VCaP (cell line): Measurements from ENCODE around the gene DNAH10.

Experiments used
- H3K27ac ChIP-seq: fragments of 450-650 bp; 2 replicates; pipeline ENCODE4 v1.5.1; 2017
- TF ChIP-seq, protein P1 (sequence below): fragments of 450-650 bp; conservative IDR thresholded peaks from 2 replicates; pipeline ENCODE4 v1.5.1; 2017; ENCODE audit warnings: mild to moderate bottlenecking, moderate library complexity

The DNAH10 gene

DNA sequence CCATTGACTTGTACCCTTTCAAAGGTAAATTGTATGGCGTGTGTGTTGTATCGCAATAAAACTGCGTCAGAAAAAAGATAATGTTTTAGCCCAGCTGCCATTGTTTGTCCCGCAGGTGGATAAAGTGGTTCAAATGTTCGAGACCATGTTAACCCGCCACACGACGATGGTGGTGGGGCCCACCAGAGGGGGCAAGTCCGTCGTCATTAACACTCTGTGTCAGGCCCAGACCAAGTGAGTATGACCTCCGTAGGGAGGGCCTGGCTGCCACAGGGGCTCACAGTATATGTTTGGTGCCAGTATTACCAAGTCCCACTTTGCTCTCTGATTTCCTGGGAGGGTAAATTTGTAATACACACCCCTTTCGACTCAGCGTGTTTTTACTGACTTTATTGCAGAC lies 96.9 kb downstream of the DNAH10 start:
- TF ChIP-seq, protein P1, sequence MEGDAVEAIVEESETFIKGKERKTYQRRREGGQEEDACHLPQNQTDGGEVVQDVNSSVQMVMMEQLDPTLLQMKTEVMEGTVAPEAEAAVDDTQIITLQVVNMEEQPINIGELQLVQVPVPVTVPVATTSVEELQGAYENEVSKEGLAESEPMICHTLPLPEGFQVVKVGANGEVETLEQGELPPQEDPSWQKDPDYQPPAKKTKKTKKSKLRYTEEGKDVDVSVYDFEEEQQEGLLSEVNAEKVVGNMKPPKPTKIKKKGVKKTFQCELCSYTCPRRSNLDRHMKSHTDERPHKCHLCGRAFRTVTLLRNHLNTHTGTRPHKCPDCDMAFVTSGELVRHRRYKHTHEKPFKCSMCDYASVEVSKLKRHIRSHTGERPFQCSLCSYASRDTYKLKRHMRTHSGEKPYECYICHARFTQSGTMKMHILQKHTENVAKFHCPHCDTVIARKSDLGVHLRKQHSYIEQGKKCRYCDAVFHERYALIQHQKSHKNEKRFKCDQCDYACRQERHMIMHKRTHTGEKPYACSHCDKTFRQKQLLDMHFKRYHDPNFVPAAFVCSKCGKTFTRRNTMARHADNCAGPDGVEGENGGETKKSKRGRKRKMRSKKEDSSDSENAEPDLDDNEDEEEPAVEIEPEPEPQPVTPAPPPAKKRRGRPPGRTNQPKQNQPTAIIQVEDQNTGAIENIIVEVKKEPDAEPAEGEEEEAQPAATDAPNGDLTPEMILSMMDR = no peak

DNA sequence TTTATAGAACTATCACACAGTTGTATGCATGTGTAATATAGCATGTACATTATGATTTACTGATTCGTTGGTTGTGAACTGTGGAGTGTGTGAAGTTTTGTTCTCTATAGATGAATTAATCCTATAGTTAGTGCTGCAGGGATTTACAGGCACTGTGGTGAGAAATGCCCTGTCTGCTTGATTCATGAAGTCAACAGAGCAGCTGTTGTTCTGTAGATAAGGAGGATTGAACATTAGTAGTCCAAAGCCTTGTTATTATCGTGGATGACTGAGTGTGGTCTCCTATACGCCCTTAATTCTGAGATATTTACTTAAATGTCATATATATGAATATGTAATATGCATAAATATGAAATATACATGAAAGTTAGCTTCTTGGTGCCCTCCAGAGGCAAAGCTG lies 98.3 kb downstream of the DNAH10 start:
- no peak overlapping the region for H3K27ac ChIP-seq
- TF ChIP-seq, protein P1 = no peak

More for the DNA sequence above, 96.9 kb downstream of the DNAH10 start:
- no peak overlapping the region for H3K27ac ChIP-seq

DNA sequence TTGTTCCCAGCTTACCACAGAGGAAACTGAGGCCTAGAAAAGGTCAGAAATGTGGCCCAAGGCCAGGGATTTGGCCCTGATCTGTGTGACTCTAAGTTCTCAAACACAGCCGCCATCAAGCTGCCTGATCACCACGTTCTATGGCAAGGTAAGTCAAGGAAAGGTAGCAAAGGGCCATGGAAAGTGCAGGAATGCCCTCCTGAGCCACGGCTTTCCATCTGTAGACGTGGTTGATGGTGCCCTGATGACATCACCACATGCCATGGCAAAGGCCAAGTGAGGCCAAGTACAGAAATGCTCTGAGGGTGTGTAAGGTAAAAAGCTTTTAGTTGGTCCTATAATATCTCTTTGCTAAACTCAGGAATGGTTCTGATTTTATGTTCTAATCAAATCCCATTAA lies 99.3 kb downstream of the DNAH10 start:
- H3K27ac ChIP-seq = no peak overlapping the region
- TF ChIP-seq, protein P1 = no peak

DNA sequence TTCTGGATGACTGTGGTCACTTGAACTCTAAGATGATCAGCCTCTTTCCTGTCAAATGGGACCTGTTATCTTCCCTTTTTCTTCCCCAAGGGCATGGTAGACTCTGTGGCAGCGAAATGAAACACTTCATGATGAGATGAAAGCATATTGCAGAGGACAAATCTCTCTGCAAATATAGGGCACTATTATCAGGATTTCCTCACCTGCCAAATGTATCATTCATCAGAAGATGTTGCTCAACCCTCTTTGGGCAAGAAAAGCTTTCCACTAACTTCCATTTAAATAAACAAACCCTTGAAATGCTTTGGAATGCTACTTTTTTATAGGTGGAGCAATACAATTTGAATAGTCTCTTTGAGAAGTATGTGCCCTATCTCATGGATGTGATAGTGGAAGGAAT lies 105.0 kb downstream of the DNAH10 start:
- H3K27ac ChIP-seq = no peak overlapping the region
- TF ChIP-seq, protein P1 = no peak

DNA sequence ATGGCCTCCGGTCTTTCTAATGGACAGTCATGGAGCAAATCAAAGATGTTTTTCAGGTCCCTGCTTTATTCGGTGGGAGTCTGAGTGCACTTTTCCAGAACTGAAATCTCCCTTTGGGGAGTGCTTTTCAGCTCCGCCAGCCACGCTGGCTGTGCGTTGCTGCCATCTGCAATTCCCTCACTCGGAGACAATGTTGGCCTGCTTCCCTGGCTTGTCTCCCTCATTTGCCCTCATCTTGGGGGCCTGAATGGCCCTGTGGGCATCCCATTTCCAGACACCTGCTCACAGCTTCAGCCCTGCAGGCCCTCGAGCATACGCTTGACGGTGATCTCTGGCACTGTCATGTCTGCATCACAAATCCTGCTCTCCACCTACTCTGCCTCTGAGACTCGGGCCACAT lies 106.7 kb downstream of the DNAH10 start:
- no peak overlapping the region for H3K27ac ChIP-seq
- TF ChIP-seq, protein P1 = no peak

DNA sequence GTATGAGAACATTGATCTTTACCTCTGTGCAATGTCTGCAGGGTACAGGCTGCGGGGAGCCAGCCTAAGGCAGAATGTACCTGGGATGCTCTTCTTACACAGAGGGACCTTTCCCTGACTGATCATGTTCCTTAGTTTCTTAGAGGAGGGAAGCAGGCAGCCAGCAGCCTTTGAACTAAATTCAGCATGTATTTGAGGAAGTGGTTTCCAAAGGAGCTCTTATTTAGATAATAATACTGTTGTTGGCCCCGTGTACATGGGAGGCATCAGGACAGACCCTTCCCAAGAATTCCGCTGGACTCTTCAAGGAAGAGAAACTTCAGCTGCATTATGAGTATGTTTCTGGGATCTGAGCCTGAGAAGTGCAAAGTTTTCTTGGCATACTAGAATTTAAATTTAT lies 111.7 kb downstream of the DNAH10 start:
- no peak overlapping the region for H3K27ac ChIP-seq
- TF ChIP-seq, protein P1 = no peak

DNA sequence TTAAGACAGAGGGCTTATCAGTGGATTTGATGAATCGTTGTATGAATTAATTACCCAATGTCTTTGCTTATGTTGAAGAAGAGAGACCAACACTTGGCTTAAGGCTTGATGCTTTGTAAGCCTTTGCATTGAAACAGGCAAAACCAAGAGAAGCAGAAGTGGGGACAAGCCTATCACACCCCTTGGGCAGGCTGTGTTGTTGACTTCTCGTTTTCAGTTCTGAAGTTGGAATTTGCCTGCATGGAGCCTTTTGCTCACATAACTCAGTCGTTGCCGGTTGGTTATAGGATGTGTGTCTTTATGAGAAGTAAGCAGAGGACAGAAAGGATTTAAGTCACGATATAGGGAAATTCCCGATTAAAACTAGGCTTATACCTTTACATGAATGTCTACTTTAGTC lies 115.9 kb downstream of the DNAH10 start:
- TF ChIP-seq, protein P1 = no peak
- no peak overlapping the region for H3K27ac ChIP-seq

DNA sequence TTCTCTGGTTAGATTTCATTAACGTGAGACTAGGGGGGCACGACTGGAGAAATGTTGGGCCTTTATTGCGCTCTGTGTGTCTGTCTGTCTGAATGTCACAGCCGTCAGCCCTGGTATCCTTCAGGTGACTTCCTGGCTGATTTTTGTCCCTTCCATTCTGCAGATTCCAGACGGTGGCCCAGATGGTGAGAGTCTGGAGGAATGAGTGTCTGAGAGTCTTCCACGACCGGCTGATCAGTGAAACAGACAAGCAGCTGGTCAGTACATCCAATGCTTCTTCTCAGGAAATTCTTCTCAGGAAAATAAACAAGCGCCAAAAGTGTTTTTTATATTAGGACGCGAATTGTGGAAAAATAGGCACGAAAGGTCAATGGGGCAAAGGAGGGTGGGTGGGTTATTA lies 117.0 kb downstream of the DNAH10 start:
- no peak overlapping the region for H3K27ac ChIP-seq
- TF ChIP-seq, protein P1 = no peak
